Measurements from ENCODE around the gene CDH4.

The CDH4 gene

DNA sequence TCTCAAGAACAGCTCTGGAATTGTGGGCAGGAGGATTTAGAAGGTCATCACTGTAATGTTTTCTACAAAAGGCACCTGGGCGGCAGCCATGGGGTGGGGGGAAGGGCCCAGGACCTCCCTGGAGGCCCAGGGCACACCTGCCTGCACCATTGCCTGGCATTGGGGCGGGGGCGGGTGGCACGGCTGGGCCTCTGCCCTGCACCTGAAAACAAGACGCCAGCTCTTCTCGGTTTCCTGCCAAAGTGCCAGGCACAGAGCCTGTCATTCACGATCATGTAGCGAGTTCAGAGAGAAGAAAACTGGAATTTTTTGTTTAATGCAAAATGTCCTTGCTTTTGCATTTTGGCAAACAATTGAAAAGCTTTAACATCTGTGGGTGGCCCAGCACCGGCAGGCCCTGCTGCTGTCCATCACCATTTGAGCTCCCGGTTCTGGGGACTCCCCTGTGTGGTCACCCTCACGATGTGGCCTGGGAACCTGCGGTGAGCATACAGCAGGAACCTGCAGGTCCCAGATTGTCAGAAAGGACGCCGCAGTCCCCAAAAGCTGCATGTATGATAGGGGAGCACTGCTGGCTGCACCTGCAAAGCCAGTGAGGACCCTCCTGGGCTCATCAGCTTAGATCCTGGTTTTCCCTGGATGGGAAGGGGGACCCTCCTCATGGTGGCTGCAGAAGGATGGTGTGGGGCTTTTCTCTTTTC lies 262.9 kb downstream of the CDH4 start:
- no peak for DNase-seq

DNA sequence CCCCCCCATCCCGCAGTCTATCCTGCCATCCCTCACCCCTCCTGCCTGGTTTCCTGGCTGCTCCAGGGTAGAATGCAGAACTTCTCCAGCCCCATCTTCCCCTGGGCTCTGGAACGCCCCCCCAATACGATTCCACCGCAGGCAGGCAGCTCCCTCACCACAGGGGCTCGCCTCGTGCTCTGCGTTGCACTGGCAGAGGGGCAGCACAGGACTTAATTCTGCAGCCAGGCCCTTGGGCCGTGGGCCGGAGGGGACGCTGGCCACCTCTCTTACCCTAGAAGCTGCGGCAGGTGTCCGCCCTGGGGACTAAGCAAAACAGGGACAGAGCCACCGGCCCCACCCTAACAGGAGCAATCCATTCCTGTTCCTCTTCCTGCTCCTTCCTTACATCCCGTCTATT lies 263.9 kb downstream of the CDH4 start:
- no peak for DNase-seq

DNA sequence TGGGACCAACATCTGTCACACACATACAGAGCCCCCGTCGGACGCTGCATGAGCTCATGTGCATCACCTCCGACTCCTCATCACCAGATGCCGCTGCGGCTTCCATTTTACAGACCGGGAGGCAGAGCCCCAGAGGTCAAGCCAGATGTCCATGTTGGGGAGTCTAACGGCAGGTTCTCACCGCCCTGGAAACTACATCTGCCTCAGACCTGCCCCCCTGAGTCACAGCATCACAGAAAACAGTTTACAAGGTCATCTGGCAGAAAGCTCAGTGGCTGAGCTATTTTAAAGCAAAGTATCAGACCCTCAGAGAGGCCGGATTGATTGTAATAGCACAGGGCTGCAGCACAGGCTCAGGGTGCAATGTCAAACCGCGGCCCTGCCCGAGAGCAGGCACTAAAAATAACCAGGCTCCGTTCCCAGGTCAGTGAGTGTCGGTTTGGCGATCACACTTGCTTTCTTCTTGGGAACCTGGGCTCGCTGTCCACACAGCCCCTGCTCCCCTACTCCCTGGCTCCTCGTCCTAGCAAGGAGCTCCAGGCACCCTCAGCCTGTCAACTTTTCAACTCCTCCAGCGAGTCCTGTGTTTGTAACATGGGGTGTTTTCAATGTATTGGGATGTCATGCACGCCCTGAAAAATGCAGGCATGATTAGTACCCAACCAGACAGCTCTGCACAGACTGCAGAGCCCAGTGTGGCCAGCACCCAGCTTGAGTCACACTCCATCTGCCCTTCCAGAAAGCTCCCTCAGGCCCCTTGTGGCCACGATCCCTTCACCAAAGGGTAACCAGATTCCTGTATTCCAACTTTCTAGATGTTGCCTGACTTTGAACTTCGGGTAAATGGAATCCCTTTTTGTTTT lies 264.5 kb downstream of the CDH4 start:
- no peak for DNase-seq

GRCh38 chr20:61517419-61517818 lies 265.4 kb downstream of the CDH4 start:
- DNase-seq = no peak

DNA sequence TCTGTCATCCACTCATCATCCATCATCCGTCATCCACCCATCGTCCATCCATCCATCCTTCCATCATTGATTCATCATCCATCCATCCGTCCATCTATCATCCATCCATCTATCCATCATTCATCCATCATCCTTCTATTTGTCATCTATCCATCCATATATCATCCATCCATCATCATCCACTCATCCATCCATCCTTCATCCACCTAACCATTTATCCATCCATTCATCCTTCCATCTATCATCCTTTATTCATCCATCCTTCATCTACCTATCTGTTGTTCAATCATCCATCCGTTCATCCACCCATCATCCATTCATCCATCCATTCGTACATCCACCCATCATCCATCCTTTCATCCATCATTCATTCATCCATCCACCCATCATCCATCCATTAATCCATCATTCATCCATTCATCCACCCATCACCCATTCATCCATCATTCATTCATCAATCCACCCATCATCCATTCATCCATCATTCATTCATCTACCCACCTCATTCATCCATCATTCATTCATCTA lies 266.4 kb downstream of the CDH4 start:
- DNase-seq = no peak

DNA sequence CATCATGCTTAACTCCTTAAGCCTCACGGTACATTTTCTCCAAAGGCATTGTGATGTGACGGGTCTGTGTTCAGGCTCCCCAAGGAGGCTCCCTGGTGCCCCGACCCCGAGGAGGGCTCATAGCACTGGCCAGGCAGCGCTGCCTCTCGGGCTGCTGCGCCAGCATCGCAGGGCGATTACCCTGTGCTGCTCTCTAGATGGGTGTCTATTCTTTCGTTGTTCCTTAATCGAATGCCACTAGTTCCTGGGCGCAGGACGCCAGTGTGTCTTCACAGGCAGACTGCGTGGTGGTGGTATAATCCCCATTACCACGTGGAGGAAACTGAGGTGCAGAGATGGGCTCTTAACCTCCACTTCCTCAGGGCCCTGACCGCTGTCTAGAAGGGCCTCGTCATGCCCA lies 267.4 kb downstream of the CDH4 start:
- no peak for DNase-seq

GRCh38 chr20:61520076-61520892 lies 268.2 kb downstream of the CDH4 start:
- no peak for DNase-seq

DNA sequence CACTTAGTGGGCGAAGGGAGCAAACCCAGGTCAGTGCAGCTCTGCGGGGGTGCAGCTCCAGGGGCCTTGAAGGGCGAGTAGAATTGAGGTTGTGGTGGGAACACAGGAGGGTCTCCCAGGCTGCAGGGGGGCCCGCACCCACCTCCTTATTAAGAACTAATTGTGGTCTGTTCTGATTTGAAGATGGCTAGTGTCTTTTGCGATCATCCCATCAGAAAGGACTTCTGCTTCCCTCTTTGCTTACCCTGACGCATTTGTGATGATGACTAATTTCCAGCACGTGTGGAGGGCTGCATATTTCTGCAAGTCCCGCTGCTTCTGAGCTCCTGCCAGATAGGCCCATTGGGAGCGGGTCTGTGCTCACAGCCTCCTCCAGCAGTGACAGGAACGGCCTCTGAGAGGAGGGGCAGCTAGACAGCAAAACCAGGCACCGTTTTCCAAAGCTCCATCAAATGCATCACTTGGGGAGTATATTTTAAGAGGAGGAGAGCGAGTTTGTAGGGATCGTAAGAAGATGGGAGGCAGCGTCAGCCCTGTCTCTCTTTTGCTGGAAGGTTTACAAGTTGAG lies 268.9 kb downstream of the CDH4 start:
- peak in 1 of 51 donors; percentile 52 for DNase-seq

DNA sequence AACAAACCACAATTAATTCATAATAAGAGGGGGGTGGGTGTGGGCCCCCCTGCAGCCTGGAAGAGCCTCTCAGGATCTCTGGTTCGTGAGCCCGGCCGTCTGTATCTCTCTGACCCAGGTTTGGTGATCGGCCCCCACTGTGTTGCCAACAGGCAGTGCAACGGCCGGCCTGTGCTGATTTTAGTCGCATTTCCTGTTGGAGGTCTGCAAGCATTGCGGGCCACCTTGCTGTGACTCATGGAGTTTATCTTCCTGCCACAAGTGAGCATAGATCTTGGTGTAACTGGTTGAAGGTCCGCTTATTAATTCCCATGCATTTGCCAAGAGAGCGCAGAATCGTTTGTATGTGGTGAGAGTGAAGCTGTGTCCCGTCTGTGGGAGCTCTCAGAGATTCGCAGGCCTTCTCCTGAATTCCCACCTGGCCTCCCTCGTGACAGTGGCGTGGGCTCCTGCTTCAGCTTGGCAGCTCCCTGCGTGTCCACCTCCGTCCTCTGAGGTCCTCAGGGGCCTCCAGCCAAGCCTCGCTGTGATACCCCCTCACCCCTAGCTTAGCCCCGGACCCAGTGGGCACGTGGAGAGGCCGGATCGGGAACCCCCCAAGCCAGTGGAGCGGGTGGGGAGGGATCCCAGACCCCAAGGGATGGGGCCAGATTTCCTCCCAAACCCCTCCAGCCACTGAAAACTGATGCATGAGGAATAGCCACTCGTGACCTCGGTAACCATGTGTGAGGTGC lies 269.8 kb downstream of the CDH4 start:
- no peak for DNase-seq

GRCh38 chr20:61522498-61523090 lies 270.5 kb downstream of the CDH4 start:
- DNase-seq = no peak

DNA sequence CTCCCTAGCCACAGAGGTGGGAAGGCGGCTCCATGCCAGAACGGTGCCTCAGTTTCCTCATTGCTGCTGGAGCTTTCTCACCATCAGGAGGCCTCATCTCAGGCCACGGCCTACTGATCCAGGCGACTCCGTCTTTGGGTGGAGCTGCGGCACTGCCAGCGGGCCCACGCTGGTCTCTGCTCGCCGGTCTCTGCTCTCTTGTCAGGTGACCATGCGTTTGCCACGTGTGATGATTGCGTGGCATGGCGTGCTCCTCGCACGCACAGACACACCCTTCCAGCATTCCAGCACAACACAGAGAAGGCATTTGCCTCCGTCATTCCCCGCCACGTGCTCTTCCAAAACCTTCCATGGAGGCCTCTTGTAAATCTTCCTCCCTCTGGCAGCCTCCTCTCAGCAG lies 271.1 kb downstream of the CDH4 start:
- no peak for DNase-seq

DNA sequence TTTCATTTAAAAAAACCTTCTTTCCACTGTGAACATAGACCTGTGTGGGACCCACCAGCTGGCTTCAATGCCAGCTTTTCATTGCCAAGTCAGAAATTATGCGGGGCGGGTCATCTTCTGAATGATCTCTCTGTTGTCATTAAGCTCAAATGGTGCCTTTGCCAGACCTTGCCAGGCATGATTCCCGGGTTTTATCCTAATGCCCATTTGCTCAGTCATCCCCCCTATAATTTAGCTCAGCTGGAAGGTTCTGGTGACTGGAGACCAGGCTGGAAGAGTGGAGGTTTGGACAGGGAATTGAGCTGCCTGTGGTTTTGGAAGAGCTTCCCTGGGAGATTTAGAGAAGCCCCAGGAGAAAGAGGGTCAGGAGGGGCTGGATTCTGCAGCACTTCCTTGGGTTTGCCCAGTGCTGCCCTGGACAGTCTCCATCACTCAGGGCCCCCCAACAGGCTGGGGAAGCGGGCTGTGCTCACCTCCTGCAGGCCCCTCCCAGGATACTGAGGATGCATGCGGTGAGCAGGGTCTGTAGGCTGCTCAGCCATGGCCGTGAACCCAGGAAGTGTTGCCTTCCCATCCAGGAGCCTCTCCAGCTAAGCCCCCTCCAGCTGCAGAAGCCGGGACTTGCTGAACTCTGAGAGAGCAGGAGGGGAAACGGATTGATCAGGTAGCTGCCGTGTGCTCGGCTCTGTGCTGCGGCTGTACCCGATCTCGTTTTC lies 273.0 kb downstream of the CDH4 start:
- DNase-seq = peak in 2 of 51 donors; percentile 9 to 18

DNA sequence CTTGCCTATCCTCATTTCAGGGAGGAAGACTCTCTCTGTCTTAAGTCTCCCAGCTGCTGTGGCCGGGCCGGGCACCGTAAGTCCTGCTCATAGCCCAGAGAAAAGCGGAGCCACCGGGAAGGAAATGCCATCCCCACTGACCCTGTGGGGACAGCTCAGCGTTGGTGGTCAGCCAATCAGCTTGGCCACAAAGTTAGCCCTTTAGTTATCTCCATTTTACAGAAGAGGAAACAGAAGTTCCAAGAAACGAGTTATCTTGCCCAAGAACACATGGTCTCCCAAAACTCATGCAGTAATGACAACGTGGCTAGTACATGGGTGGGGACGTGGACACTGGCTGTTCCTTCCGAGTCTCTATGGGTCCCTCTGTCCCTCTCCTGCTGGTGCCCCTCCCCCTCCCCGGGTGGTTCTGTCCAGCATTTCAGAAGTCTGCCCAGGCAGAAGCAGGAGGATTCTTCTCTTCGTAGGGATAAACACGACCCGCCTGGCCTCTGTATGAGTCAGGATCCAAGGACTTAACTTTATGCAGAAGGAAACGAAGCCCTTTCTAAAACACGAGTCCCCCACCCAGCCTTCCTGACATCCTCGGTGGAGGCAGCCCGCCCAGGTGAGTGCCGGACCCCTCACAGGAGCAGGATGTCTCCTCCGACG lies 273.8 kb downstream of the CDH4 start:
- no peak for DNase-seq

- no peak for DNase-seq
Measured at GRCh38 chr20:61526907-61527306, 274.8 kb downstream of the CDH4 start.

GRCh38 chr20:61527626-61528025 lies 275.6 kb downstream of the CDH4 start:
- no peak for DNase-seq

- DNase-seq = no peak
Measured at GRCh38 chr20:61528591-61528990, 276.5 kb downstream of the CDH4 start.

DNA sequence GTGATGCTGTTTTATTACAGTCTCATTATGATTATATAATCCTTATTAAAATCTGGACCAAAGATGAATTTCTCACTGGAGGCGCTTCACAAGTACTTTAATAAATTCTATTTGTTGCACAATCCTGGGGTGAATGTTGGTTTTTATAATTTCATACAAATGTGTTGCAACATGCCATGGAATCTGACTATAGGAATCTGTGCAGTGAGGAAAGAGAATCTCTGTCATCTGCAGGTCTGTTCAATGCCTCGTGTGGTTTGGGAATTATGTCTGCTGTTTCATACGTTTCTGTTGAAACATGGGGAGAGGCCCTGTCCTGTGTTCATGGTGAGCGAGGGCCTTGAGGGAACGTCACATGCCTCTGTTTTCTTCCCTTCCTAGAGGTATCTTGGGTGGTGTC lies 277.3 kb downstream of the CDH4 start:
- DNase-seq = no peak

GRCh38 chr20:61531553-61532345 lies 279.7 kb downstream of the CDH4 start:
- peak in 3 of 51 donors; percentile 11 to 53 (median 13) for DNase-seq
